ENCODE results near the gene PELI2. TPM values are rescaled to one million over a fixed set of nuclear protein-coding genes. Genes with fewer than 3 reads are reported as not detected.

The PELI2 gene
- total RNA-seq, 1 experiment from 2014 or later: 2.0 TPM

DNA sequence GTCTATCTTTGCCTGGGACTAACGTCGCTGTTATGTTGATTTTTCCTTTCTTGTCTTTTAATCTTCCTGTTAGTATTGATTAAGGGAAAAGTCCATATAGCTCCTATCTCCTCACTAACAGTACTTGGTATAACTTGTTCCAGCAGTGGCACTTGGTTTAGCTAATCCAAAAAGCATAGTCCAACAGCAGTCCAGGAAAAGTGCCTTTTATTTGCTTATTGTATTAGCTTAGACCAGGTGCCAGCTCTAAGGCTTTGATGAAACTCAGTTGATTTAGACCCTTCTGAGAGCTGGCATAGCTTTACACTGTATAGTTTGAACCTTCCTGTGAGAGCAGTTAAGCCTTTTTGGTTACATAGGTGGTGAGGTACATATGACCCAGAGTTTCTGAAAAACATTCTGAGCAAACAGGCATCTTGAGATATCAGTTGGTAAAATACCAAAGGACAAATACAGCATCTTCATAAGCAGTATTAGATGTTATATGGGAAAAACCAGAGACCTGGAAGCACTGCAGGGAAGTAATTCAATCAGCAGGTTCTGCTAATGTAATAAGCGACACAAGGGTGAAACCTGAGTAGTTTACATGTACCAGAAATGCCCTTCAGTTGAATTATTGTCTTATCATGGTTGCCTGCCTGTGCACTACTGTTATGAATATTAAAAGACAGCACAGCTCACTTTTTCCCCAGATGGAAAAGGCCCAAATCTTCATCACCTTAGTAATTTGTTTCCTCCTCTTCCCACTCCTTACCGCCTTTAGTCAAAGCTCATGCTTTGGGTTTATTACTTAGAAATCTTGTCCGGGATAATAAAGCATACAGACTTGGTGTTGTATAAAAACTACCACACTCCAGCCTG is 13.0 kb downstream of the PELI2 start:
- ChIA-PET CTCF (no interaction called here), RAD21 (ENCODE audit: low non-redundant PET in 1 of 2, low total read pairs in 2 of 2, uncharacterized antibody in 2 of 2, unreplicated experiment in 2 of 2) (no interaction called here), POLR2A (interaction anchor here (1.1 kb wide), 1 partner anchor 13 kb away, joined by 3 read pairs; the partner anchor contains the start of gene PELI2)
- TF ChIP-seq POLR2AphosphoS5 (IDR thresholded peaks at IDR 0.05; ENCODE audit: low read depth, low read length) (no peak), ELF1 (IDR thresholded peaks at IDR 0.05; ENCODE audit: borderline replicate concordance, low read depth) (no peak), ZNF274 (IDR thresholded peaks at IDR 0.05; ENCODE audit: low read depth, low read length) (no peak), EGR1 (IDR thresholded peaks at IDR 0.05; ENCODE audit: low read depth) (no peak), EZH2phosphoT487 (IDR thresholded peaks at IDR 0.05; ENCODE audit: borderline replicate concordance) (no peak), POLR2A (IDR thresholded peaks at IDR 0.05; ENCODE audit: borderline replicate concordance, extremely low read depth, insufficient read depth, insufficient read length) (no peak), RAD21 (IDR thresholded peaks at IDR 0.05; ENCODE audit: low read depth) (no peak)
- TF ChIP-seq, protein P1, sequence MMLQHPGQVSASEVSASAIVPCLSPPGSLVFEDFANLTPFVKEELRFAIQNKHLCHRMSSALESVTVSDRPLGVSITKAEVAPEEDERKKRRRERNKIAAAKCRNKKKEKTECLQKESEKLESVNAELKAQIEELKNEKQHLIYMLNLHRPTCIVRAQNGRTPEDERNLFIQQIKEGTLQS (IDR thresholded peaks at IDR 0.05): no peak
- Histone ChIP-seq H3K4me2 (ENCODE audit: low read length) (no peak overlapping the region), H3K27me3 (ENCODE audit: insufficient read depth, low read length) (peaks cover 67% of the 10 kb centered on the region; the same call in 1 of the 2 replicates), H3K79me2 (ENCODE audit: insufficient read depth, low read length) (no peaks in the 10 kb centered on the region), H3K9me3 (ENCODE audit: control insufficient read depth in 1 of 2, insufficient read depth in 1 of 2, low read depth in 1 of 2, low read length in 2 of 2) (no peaks in the 10 kb centered on the region), H3K9me2 (ENCODE audit: insufficient read depth) (no peaks in the 10 kb centered on the region), H4K20me1 (ENCODE audit: insufficient read depth) (no peaks in the 10 kb centered on the region), H3K36me3 (ENCODE audit: control insufficient read depth in 1 of 2, insufficient read depth in 2 of 2, low read length in 2 of 2) (no peaks in the 10 kb centered on the region), H3K4me3 (replicated peaks in 1 of 2; ENCODE audit: low read depth in 1 of 2, low read length in 2 of 2) (no peak overlapping the region), H3K9ac (ENCODE audit: low read length) (no peak overlapping the region), H3K4me1 (ENCODE audit: control insufficient read depth in 1 of 2, insufficient read depth in 2 of 2, low read length in 2 of 2) (no peaks in the 10 kb centered on the region), H2AFZ (ENCODE audit: low read depth, low read length, poor library complexity, severe bottlenecking) (no peak overlapping the region), H3K27ac (ENCODE audit: low read depth, low read length) (no peak overlapping the region)
- no peak for DNase-seq (ENCODE audit: low read depth, low spot score)
- ATAC-seq: no peak
- intact Hi-C loops (cut with micrococcal nuclease): no loop called here
- no TSS peak for BruUV-seq (replicated peaks)
